ENCODE data around the gene DIP2C.
A peak's percentile ranks its signal among the peaks of the same experiment; 100 is the strongest.
"Not testable (repeated sequence)": the region's sequence is repeated elsewhere in the genome, so short reads cannot be mapped to it uniquely, and the experiment has no call there.

DIP2C gene

GRCh38 chr10:526651-527312 lies 162.7 kb downstream of the DIP2C start:
- no peak for DNase-seq

GRCh38 chr10:525565-526315 lies 163.7 kb downstream of the DIP2C start:
- DNase-seq = no peak

GRCh38 chr10:523925-524324 lies 165.5 kb downstream of the DIP2C start:
- DNase-seq = no peak

- no peak for DNase-seq
Measured at GRCh38 chr10:522350-522749, 167.1 kb downstream of the DIP2C start.

- no peak for DNase-seq
Measured at GRCh38 chr10:521261-522250, 167.9 kb downstream of the DIP2C start.

GRCh38 chr10:520402-520787 lies 169.1 kb downstream of the DIP2C start:
- no peak for DNase-seq

- no peak for DNase-seq
Measured at GRCh38 chr10:519716-520401, 169.6 kb downstream of the DIP2C start.

GRCh38 chr10:519055-519715 lies 170.3 kb downstream of the DIP2C start:
- no peak for DNase-seq

- DNase-seq = no peak
Measured at GRCh38 chr10:517872-518475, 171.5 kb downstream of the DIP2C start.

GRCh38 chr10:517241-517830 lies 172.1 kb downstream of the DIP2C start:
- DNase-seq = no peak

GRCh38 chr10:516764-517163 lies 172.7 kb downstream of the DIP2C start:
- no peak for DNase-seq

- DNase-seq = no peak
Measured at GRCh38 chr10:515674-516073, 173.8 kb downstream of the DIP2C start.

GRCh38 chr10:514137-514671 lies 175.3 kb downstream of the DIP2C start:
- no peak for DNase-seq

- no peak for DNase-seq
Measured at GRCh38 chr10:513393-513792, 176.1 kb downstream of the DIP2C start.

GRCh38 chr10:512661-513060 lies 176.8 kb downstream of the DIP2C start:
- not testable (repeated sequence) for DNase-seq

- DNase-seq = no peak
Measured at GRCh38 chr10:511849-512191, 177.6 kb downstream of the DIP2C start.

GRCh38 chr10:511101-511848 lies 178.2 kb downstream of the DIP2C start:
- peak; percentile 72 for DNase-seq

GRCh38 chr10:510415-510881 lies 179.0 kb downstream of the DIP2C start:
- DNase-seq = no peak

GRCh38 chr10:509361-510102 lies 179.9 kb downstream of the DIP2C start:
- DNase-seq = no peak

- DNase-seq = no peak
Measured at GRCh38 chr10:508726-509125, 180.7 kb downstream of the DIP2C start.

Data from activated T-cell treated with anti-CD3 and anti-CD28 coated beads for 4 hours (primary cell).